Measurements from ENCODE around the gene BNIP2.
A peak's percentile ranks its signal among the peaks of the same experiment; 100 is the strongest.

- TF ChIP-seq POLR2AphosphoS5 (IDR thresholded peaks at IDR 0.05): peak in 1 of 3 donors; percentile 54
- TF ChIP-seq, protein P1, sequence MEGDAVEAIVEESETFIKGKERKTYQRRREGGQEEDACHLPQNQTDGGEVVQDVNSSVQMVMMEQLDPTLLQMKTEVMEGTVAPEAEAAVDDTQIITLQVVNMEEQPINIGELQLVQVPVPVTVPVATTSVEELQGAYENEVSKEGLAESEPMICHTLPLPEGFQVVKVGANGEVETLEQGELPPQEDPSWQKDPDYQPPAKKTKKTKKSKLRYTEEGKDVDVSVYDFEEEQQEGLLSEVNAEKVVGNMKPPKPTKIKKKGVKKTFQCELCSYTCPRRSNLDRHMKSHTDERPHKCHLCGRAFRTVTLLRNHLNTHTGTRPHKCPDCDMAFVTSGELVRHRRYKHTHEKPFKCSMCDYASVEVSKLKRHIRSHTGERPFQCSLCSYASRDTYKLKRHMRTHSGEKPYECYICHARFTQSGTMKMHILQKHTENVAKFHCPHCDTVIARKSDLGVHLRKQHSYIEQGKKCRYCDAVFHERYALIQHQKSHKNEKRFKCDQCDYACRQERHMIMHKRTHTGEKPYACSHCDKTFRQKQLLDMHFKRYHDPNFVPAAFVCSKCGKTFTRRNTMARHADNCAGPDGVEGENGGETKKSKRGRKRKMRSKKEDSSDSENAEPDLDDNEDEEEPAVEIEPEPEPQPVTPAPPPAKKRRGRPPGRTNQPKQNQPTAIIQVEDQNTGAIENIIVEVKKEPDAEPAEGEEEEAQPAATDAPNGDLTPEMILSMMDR (IDR thresholded peaks at IDR 0.05): peak in 2 of 5 experiments; percentile 8 to 16
Observed at GRCh38 chr15:59616379-59616778, 72.7 kb downstream of the BNIP2 start.

Data from transverse colon (tissue), 4 donors.